Body of pancreas (tissue), 4 donors: ENCODE results near the gene AUTS2. TPM values are rescaled to one million over a fixed set of nuclear protein-coding genes. Genes with fewer than 3 reads are reported as not detected.

ENCODE experiments used
- ATAC-seq: fragments of 150-250 bp; one replicate; pipeline ENCODE4 v1.9.1; 2016
- DNase-seq, 4 donors: peaks; one replicate each; pipeline ENCODE4 v3.0.0-alpha.2; 2019
- H3K27ac ChIP-seq, 4 donors: fragments of 200-600 bp; sonication (generic); 1 replicate in 3 of 4; 2 replicates in 1 of 4; pipeline versions ENCODE4 v1.5.1 to v1.6.1; 2016 to 2019; ENCODE audit warnings: mild to moderate bottlenecking in 1 of 4, mixed read lengths in 1 of 4, moderate library complexity in 1 of 4
- H3K27me3 ChIP-seq, 2 donors: fragments of 200-600 bp; sonication (generic); one replicate each; pipeline ENCODE4 v1.6.0; 2016; ENCODE audit warnings: mild to moderate bottlenecking in 1 of 2
- H3K36me3 ChIP-seq, 2 donors: fragments of 200-600 bp; sonication (generic); replicated peaks in 1 of 2; 2 replicates each; pipeline ENCODE4 v1.5.1; 2016; ENCODE audit warnings: low read depth in 2 of 2; ENCODE audit not compliant: insufficient read depth in 1 of 2
- H3K4me1 ChIP-seq: fragments of 200-600 bp; sonication (generic); one replicate; pipeline ENCODE4 v1.6.0; 2016
- H3K4me3 ChIP-seq, 2 donors: fragments of 200-600 bp; sonication (generic); 1 replicate in 1 of 2; 2 replicates in 1 of 2; pipeline ENCODE4 v1.5.1; 2016 to 2019
- H3K9me3 ChIP-seq, 3 donors: fragments of 200-600 bp; sonication (generic); 1 replicate in 2 of 3; 2 replicates in 1 of 3; pipeline ENCODE4 v1.5.1; 2016
- POLR2A ChIP-seq, 3 donors: fragments of 450-650 bp; IDR thresholded peaks; one replicate each; pipeline ENCODE4 v1.6.1; 2016; ENCODE audit warnings: antibody characterized with exemption in 3 of 3, mild to moderate bottlenecking in 2 of 3
- WGBS, 2 donors: methylation state at CpG; one replicate each; pipeline ENCODE4 v1.1.5; 2017; 5-methylcytosine and 5-hydroxymethylcytosine counted together
- intact Hi-C: fragments of 100-400 bp; cut with DNase I; formaldehyde crosslinking; loops from one replicate; pipeline ENCODE4 v1.15.1; 2023
- total RNA-seq, 2 donors: library from RNA; depleted of rRNA; stranded (reverse); fragments of >200 nt; gene quantifications; one replicate each; pipeline ENCODE4 v1.1.0, GENCODE V29; 2016
- TF ChIP-seq, protein P1 (sequence below), 7 experiments: fragments of 450-650 bp in 4 of 7; fragments of 200-600 bp in 3 of 7; sonication (generic) in 3 of 7; IDR thresholded peaks; one replicate each; pipeline ENCODE4 v1.5.1; 2016 to 2019; ENCODE audit warnings: antibody characterized with exemption in 7 of 7

Gene AUTS2
- total RNA-seq, 2 donors from 2014 or later: 11.7 to 18.5 TPM

DNA sequence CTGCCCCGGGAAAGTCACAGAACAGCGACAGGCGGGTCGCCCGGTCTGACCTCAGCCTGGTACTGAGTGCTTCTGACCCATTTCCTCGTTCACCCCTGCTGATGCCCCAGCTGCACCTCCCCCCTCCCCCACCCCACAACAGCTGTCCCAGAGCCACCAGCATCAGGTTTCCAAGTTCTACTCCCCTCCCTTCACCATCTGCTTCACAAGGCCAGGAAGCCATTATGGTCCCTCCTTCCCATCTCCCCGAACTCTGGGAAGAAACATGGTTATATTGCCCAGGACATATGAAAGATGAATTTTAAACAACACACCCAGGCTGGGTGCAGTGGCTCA lies 1231.8 kb downstream of the AUTS2 start:
- DNase-seq: no peak
- TF ChIP-seq, protein P1, sequence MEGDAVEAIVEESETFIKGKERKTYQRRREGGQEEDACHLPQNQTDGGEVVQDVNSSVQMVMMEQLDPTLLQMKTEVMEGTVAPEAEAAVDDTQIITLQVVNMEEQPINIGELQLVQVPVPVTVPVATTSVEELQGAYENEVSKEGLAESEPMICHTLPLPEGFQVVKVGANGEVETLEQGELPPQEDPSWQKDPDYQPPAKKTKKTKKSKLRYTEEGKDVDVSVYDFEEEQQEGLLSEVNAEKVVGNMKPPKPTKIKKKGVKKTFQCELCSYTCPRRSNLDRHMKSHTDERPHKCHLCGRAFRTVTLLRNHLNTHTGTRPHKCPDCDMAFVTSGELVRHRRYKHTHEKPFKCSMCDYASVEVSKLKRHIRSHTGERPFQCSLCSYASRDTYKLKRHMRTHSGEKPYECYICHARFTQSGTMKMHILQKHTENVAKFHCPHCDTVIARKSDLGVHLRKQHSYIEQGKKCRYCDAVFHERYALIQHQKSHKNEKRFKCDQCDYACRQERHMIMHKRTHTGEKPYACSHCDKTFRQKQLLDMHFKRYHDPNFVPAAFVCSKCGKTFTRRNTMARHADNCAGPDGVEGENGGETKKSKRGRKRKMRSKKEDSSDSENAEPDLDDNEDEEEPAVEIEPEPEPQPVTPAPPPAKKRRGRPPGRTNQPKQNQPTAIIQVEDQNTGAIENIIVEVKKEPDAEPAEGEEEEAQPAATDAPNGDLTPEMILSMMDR (IDR thresholded peaks at IDR 0.05): no peak
- no peak for TF ChIP-seq POLR2A (IDR thresholded peaks at IDR 0.05)
- Histone ChIP-seq H3K27ac (no peak overlapping the region), H3K27me3 (peaks cover 0 to 8% of the 10 kb centered on the region in 2 donors), H3K4me1 (peaks cover 6% of the 10 kb centered on the region), H3K4me3 (no peak overlapping the region), H3K36me3 (no peaks in the 10 kb centered on the region), H3K9me3 (no peaks in the 10 kb centered on the region)
- intact Hi-C loops: no loop called here
- WGBS, 2 donors: 40 to 41% methylated on average over 6 to 7 of the region's 7 CpGs
- ATAC-seq: no peak

DNA sequence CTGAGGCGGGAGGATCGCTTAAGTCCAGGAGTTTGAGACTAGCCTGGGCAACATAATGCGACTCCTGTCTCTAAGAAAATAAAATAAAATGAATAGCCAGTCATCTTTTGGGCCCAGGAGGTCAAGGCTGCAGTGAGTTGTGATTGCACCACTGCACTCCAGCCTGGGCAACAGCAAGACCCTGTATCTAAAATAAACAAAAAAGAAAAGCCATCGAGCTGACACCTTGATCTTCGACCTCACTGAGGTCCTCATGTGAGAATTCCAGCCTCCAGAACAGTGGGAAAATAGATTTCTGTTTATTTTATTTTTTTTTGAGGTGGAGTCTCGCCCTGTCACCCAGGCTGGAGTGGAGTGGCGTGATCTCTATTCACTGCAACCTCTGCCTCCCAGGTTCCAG lies 1232.2 kb downstream of the AUTS2 start:
- peaks cover 6% of the 10 kb centered on the region for H3K4me1 ChIP-seq
- ATAC-seq: no peak
- TF ChIP-seq, protein P1 (IDR thresholded peaks at IDR 0.05): no peak
- no peak for TF ChIP-seq POLR2A (IDR thresholded peaks at IDR 0.05)
- 59 to 60% methylated on average over 7 of the region's 7 CpGs for WGBS, 2 donors
- peaks cover 0 to 8% of the 10 kb centered on the region in 2 donors for H3K27me3 ChIP-seq
- DNase-seq: no peak
- no peaks in the 10 kb centered on the region for H3K9me3 ChIP-seq
- intact Hi-C loops: no loop called here
- H3K36me3 ChIP-seq: no peaks in the 10 kb centered on the region
- H3K27ac ChIP-seq: no peak overlapping the region
- H3K4me3 ChIP-seq: no peak overlapping the region

DNA sequence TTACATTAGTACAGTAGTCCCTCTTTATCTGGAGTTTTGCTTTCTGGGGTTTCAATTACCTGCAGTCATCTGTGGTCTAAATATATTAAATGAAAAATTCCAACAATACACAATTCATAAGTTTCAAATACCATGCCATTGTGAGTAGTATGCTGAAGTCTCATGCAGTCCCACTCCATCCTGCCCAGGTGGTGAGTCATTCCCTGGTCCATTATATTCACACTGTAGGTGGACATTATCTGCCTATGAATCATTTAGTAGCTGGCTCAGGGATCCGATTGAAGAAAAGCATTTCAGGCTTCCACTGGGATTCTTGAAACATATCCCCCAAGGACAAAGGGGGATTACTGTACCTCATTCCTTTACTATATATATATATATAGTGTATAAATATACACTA lies 1235.5 kb downstream of the AUTS2 start:
- Histone ChIP-seq H3K9me3 (no peaks in the 10 kb centered on the region), H3K27ac (no peak overlapping the region), H3K27me3 (peaks cover 0 to 8% of the 10 kb centered on the region in 2 donors), H3K4me3 (no peak overlapping the region), H3K4me1 (peaks cover 6% of the 10 kb centered on the region), H3K36me3 (no peaks in the 10 kb centered on the region)
- WGBS, 2 donors: 67% methylated on average over 1 of the region's 1 CpG
- TF ChIP-seq POLR2A (IDR thresholded peaks at IDR 0.05): no peak
- TF ChIP-seq, protein P1 (IDR thresholded peaks at IDR 0.05): no peak
- DNase-seq: no peak
- no peak for ATAC-seq
- intact Hi-C loops: no loop called here

DNA sequence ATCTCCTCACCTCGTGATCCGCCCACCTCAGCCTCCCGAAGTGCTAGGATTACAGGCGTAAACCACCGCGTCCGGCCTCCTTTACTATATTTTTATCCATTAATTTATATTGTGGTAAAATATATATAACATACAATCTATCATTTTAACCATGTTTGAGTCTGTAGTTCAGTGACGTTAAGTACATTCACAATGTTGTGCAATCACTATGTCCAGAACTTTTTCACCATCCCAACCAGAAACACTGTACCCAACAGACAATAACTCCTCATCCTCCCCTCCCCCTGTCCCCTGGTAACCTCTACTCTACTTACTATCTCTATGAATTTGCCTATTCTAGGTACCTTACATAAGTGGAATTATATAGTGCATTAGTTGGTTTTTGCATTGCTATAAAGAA lies 1236.1 kb downstream of the AUTS2 start:
- WGBS, 2 donors: 83 to 91% methylated on average over 8 of the region's 8 CpGs
- ATAC-seq (no peak), DNase-seq (no peak)
- TF ChIP-seq POLR2A (IDR thresholded peaks at IDR 0.05): no peak
- TF ChIP-seq, protein P1 (IDR thresholded peaks at IDR 0.05): no peak
- Histone ChIP-seq H3K36me3 (no peaks in the 10 kb centered on the region), H3K4me3 (no peak overlapping the region), H3K27me3 (peaks cover 0 to 6% of the 10 kb centered on the region in 2 donors), H3K9me3 (no peaks in the 10 kb centered on the region), H3K4me1 (peaks cover 1% of the 10 kb centered on the region), H3K27ac (no peak overlapping the region)
- intact Hi-C loops: no loop called here

DNA sequence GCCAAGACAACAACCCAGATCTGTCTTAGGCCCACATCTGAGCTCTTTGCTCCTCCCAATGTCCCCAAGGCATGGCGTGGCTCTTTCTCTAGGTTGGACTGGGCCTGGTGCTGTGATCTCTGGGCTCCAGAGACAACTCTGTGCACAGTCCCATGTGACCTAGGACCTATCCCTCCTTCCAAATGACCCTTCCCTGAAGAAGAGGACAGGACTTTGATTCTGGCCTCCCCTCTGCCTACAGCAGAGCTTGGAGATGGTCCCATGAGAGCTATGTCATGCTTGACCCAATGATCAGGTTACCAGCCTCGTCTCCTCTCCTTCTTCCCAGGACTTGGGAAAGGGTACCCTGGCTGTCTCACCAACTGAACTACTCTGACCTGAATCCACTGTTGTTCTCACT lies 1237.4 kb downstream of the AUTS2 start:
- Histone ChIP-seq H3K27ac (no peak overlapping the region), H3K4me1 (no peaks in the 10 kb centered on the region), H3K4me3 (no peak overlapping the region), H3K9me3 (no peaks in the 10 kb centered on the region), H3K36me3 (no peaks in the 10 kb centered on the region), H3K27me3 (no peaks in the 10 kb centered on the region)
- DNase-seq (no peak), ATAC-seq (no peak)
- intact Hi-C loops: no loop called here
- TF ChIP-seq, protein P1 (IDR thresholded peaks at IDR 0.05): no peak
- no peak for TF ChIP-seq POLR2A (IDR thresholded peaks at IDR 0.05)
- whole genome bisulfite sequencing, 2 donors: 43 to 58% methylated on average over 2 of the region's 2 CpGs
